T-helper 1 cell treated with Interleukin-12 subunit alpha and Interleukin-12 subunit beta and Interleukin-4 antibody, amounts not matched to agents 30 ng/mL and 1 ng/mL, for 36 hours (primary cell): ENCODE measurements around the gene DCTN5. TPM values are rescaled to one million over a fixed set of nuclear protein-coding genes. Genes with fewer than 3 reads are reported as not detected.
"Not testable (repeated sequence)": the region's sequence is repeated elsewhere in the genome, so short reads cannot be mapped to it uniquely, and the experiment has no call there.

Experiments
- intact Hi-C: fragments of 100-400 bp; cut with micrococcal nuclease; formaldehyde crosslinking; loops from one replicate; pipeline ENCODE4 v1.15.1; 2024
- total RNA-seq: library from RNA; stranded (reverse); gene quantifications from 2 replicates; pipeline ENCODE4 v1.2.3, GENCODE V29; 2022

Gene DCTN5
- total RNA-seq, 1 donor from 2014 or later = 106 TPM

GRCh38 chr16:23691483-23692189, 50.4 kb downstream of the DCTN5 start:
- intact Hi-C loops = no loop called here

GRCh38 chr16:23692190-23692837, 51.0 kb downstream of the DCTN5 start:
- intact Hi-C loops = no loop called here

GRCh38 chr16:23694265-23694643, 53.0 kb downstream of the DCTN5 start:
- intact Hi-C loops = no loop called here

GRCh38 chr16:23694644-23695373, 53.5 kb downstream of the DCTN5 start:
- intact Hi-C loops = no loop called here

GRCh38 chr16:23695756-23696155, 54.5 kb downstream of the DCTN5 start:
- intact Hi-C loops = no loop called here

GRCh38 chr16:23699100-23699499, 57.8 kb downstream of the DCTN5 start:
- intact Hi-C loops = no loop called here

GRCh38 chr16:23700093-23700492, 58.8 kb downstream of the DCTN5 start:
- intact Hi-C loops = no loop called here

- intact Hi-C loops = no loop called here
Observed at GRCh38 chr16:23700509-23700908, 59.2 kb downstream of the DCTN5 start.

- intact Hi-C loops = no loop called here
Observed at GRCh38 chr16:23701045-23701444, 59.8 kb downstream of the DCTN5 start.

- intact Hi-C loops = no loop called here
Observed at GRCh38 chr16:23702951-23703350, 61.7 kb downstream of the DCTN5 start.

- intact Hi-C loops = no loop called here
Observed at GRCh38 chr16:23704772-23705516, 63.7 kb downstream of the DCTN5 start.

- intact Hi-C loops = no loop called here
Observed at GRCh38 chr16:23705517-23705902, 64.2 kb downstream of the DCTN5 start.

- intact Hi-C loops = no loop called here
Observed at GRCh38 chr16:23706439-23706838, 65.2 kb downstream of the DCTN5 start.

GRCh38 chr16:23709536-23709935, 68.3 kb downstream of the DCTN5 start:
- intact Hi-C loops = no loop called here

GRCh38 chr16:23710008-23710407, 68.7 kb downstream of the DCTN5 start:
- intact Hi-C loops = no loop called here

- intact Hi-C loops = no loop called here
Observed at GRCh38 chr16:23710504-23710903, 69.2 kb downstream of the DCTN5 start.

- intact Hi-C loops = no loop called here
Observed at GRCh38 chr16:23711785-23712184, 70.5 kb downstream of the DCTN5 start.

- intact Hi-C loops = no loop called here
Observed at GRCh38 chr16:23712976-23713375, 71.7 kb downstream of the DCTN5 start, which contains the start of gene ERN2. Gene ERN2, minus strand, starts transcription at chr16:23713222. Its CDS starts 35 bp downstream, at chr16:23713187.

- intact Hi-C loops = no loop called here
Observed at GRCh38 chr16:23716484-23716883, 75.2 kb downstream of the DCTN5 start.

- intact Hi-C loops = not testable (repeated sequence)
Observed at GRCh38 chr16:23722613-23723240, 81.5 kb downstream of the DCTN5 start.
